SU-DHL-6 (cell line): ENCODE measurements around the gene UBE2E2.

Experiments used
- EZH2phosphoT487 ChIP-seq: fragments of 200-600 bp; sonication (generic), shearing (Covaris generic); conservative IDR thresholded peaks from 2 replicates; pipeline ENCODE4 v1.6.1; 2018; ENCODE audit warnings: mild to moderate bottlenecking, antibody characterized with exemption, low read length, moderate library complexity, mixed read lengths
- TF ChIP-seq, protein P1 (sequence below): fragments of 200-600 bp; sonication (generic); IDR thresholded peaks from one replicate; pipeline ENCODE4 v1.5.1; 2017; ENCODE audit warnings: antibody characterized with exemption, mild to moderate bottlenecking, low read length, moderate library complexity; ENCODE audit not compliant: insufficient read depth, poor library complexity, severe bottlenecking

DNA sequence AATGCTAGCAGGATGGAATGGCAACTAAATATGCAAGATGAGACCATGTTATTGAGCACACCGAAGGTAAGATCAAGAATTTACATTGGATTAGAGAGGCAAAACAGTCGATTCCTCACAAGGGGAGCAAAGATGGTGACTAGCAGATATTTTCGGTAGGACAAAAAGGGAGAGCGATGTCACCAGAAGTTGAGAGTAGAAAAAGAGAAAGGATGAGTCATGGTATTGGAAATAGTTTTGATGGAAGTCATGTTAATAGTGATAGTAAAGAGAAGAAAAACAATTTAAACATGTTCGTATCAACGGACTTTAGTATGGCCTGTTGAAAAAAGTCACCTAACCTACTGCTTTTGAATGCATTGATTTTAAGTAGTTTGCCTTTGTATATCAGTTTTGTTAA, 55.0 kb downstream of the UBE2E2 start:
- TF ChIP-seq, protein P1, sequence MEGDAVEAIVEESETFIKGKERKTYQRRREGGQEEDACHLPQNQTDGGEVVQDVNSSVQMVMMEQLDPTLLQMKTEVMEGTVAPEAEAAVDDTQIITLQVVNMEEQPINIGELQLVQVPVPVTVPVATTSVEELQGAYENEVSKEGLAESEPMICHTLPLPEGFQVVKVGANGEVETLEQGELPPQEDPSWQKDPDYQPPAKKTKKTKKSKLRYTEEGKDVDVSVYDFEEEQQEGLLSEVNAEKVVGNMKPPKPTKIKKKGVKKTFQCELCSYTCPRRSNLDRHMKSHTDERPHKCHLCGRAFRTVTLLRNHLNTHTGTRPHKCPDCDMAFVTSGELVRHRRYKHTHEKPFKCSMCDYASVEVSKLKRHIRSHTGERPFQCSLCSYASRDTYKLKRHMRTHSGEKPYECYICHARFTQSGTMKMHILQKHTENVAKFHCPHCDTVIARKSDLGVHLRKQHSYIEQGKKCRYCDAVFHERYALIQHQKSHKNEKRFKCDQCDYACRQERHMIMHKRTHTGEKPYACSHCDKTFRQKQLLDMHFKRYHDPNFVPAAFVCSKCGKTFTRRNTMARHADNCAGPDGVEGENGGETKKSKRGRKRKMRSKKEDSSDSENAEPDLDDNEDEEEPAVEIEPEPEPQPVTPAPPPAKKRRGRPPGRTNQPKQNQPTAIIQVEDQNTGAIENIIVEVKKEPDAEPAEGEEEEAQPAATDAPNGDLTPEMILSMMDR: no peak
- TF ChIP-seq EZH2phosphoT487: no peak
